Breast epithelium (tissue), 3 donors: ENCODE measurements around the gene MLF2.

Experiments
- CTCF ChIP-seq, 3 donors: fragments of 450-650 bp; IDR thresholded peaks; one replicate each; pipeline ENCODE4 v1.5.1; 2016 to 2017; ENCODE audit warnings: antibody characterized with exemption in 3 of 3, mild to moderate bottlenecking in 3 of 3, moderate library complexity in 3 of 3
- POLR2A ChIP-seq: fragments of 450-650 bp; IDR thresholded peaks from one replicate; pipeline ENCODE4 v1.6.1; 2016; ENCODE audit warnings: antibody characterized with exemption, mild to moderate bottlenecking, moderate library complexity

- TF ChIP-seq POLR2A (no peak), CTCF (IDR thresholded peaks at IDR 0.05) (no peak)
Measured at GRCh38 chr12:6791931-6792520, 39.1 kb upstream of the MLF2 start.
